ELF-1 (cell line): ENCODE data around the gene MGP.

ENCODE experiments used
- DNase-seq: peaks from one replicate; pipeline ENCODE4 v3.0.0-alpha.2; 2016; ENCODE audit warnings: low read depth, low spot score

MGP gene

GRCh38 chr12:14860490-14860889 lies 25.2 kb downstream of the MGP start:
- DNase-seq: no peak

GRCh38 chr12:14858513-14858912 lies 27.1 kb downstream of the MGP start:
- DNase-seq: no peak

GRCh38 chr12:14854586-14855183 lies 31.0 kb downstream of the MGP start:
- no peak for DNase-seq

- DNase-seq: peak; percentile 36
These were observed 31.7 kb downstream of the MGP start for GRCh38 chr12:14853961-14854360.

GRCh38 chr12:14852880-14853279 lies 32.8 kb downstream of the MGP start:
- no peak for DNase-seq

GRCh38 chr12:14850929-14851663 lies 34.6 kb downstream of the MGP start:
- DNase-seq: peak; percentile 87

- no peak for DNase-seq
These were observed 36.0 kb downstream of the MGP start for GRCh38 chr12:14849661-14850060.

GRCh38 chr12:14846876-14847580 lies 38.6 kb downstream of the MGP start:
- no peak for DNase-seq

- DNase-seq: no peak
These were observed 39.5 kb downstream of the MGP start for GRCh38 chr12:14846042-14846587.

GRCh38 chr12:14845350-14845750 lies 40.3 kb downstream of the MGP start:
- DNase-seq: peak; percentile 27

GRCh38 chr12:14844401-14844800 lies 41.3 kb downstream of the MGP start:
- DNase-seq: no peak

- peak; percentile 68 for DNase-seq
These were observed 42.2 kb downstream of the MGP start, which contains the start of gene ART4 for GRCh38 chr12:14843425-14843887. Gene ART4, minus strand, starts transcription at chr12:14843526. Its CDS starts 413 bp downstream, at chr12:14843113.

GRCh38 chr12:14842315-14842714 lies 43.3 kb downstream of the MGP start:
- DNase-seq: no peak

GRCh38 chr12:14841761-14842160 lies 43.9 kb downstream of the MGP start:
- peak; percentile 56 for DNase-seq

- DNase-seq: no peak
These were observed 45.0 kb downstream of the MGP start for GRCh38 chr12:14840616-14841015.

GRCh38 chr12:14839262-14839661 lies 46.4 kb downstream of the MGP start:
- DNase-seq: no peak

- peak; percentile 26 for DNase-seq
These were observed 49.1 kb downstream of the MGP start for GRCh38 chr12:14836336-14837210.

- DNase-seq: no peak
These were observed 51.1 kb downstream of the MGP start for GRCh38 chr12:14834509-14834908.

GRCh38 chr12:14833952-14834351 lies 51.7 kb downstream of the MGP start:
- no peak for DNase-seq

GRCh38 chr12:14833336-14833735 lies 52.3 kb downstream of the MGP start:
- no peak for DNase-seq
